Kidney capillary endothelial cell (primary cell): ENCODE measurements around the gene INO80E.
"Not testable (repeated sequence)": the region's sequence is repeated elsewhere in the genome, so short reads cannot be mapped to it uniquely, and the experiment has no call there.

ENCODE experiments used
- DNase-seq: peaks from one replicate; pipeline ENCODE4 v3.0.0-alpha.2; 2018; ENCODE audit warnings: low spot score

INO80E gene

GRCh38 chr16:30032083-30032819 lies 36.2 kb downstream of the INO80E start:
- DNase-seq = peak; percentile 73

- DNase-seq = no peak
Measured at GRCh38 chr16:30033270-30033669, 37.2 kb downstream of the INO80E start.

GRCh38 chr16:30040221-30040620 lies 44.2 kb downstream of the INO80E start:
- no peak for DNase-seq

- not testable (repeated sequence) for DNase-seq
Measured at GRCh38 chr16:30040690-30041089, 44.6 kb downstream of the INO80E start.

GRCh38 chr16:30041841-30042240 lies 45.8 kb downstream of the INO80E start:
- peak; percentile 41 for DNase-seq

GRCh38 chr16:30046178-30046577 lies 50.1 kb downstream of the INO80E start:
- no peak for DNase-seq

GRCh38 chr16:30046588-30046987 lies 50.5 kb downstream of the INO80E start:
- no peak for DNase-seq

- DNase-seq = no peak
Measured at GRCh38 chr16:30049871-30050270, 53.8 kb downstream of the INO80E start.

- DNase-seq = peak; percentile 85
Measured at GRCh38 chr16:30051518-30051917, 55.5 kb downstream of the INO80E start.

- DNase-seq = peak; percentile 80
Measured at GRCh38 chr16:30052671-30053372, 56.8 kb downstream of the INO80E start.

GRCh38 chr16:30053376-30054015 lies 57.5 kb downstream of the INO80E start:
- peak; percentile 68 for DNase-seq

GRCh38 chr16:30054451-30054850 lies 58.4 kb downstream of the INO80E start:
- no peak for DNase-seq

GRCh38 chr16:30054959-30055553 lies 59.0 kb downstream of the INO80E start:
- DNase-seq = no peak
